ENCODE results near the gene NAA80. TPM values are rescaled to one million over a fixed set of nuclear protein-coding genes. Genes with fewer than 3 reads are reported as not detected.

The NAA80 gene
- total and polyA plus RNA-seq, 2 of the 13 experiments (the other 11 are each of a cell fraction or from before 2014, with no cell fraction given) = 3.4 to 8.7 TPM

- TF ChIP-seq, protein P1, sequence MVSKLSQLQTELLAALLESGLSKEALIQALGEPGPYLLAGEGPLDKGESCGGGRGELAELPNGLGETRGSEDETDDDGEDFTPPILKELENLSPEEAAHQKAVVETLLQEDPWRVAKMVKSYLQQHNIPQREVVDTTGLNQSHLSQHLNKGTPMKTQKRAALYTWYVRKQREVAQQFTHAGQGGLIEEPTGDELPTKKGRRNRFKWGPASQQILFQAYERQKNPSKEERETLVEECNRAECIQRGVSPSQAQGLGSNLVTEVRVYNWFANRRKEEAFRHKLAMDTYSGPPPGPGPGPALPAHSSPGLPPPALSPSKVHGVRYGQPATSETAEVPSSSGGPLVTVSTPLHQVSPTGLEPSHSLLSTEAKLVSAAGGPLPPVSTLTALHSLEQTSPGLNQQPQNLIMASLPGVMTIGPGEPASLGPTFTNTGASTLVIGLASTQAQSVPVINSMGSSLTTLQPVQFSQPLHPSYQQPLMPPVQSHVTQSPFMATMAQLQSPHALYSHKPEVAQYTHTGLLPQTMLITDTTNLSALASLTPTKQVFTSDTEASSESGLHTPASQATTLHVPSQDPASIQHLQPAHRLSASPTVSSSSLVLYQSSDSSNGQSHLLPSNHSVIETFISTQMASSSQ (IDR thresholded peaks at IDR 0.05; ENCODE audit: low read depth) = no peak; the same call in 1 of the 2 replicates
- TF ChIP-seq, protein P1 (CRISPR knock-in tag; IDR thresholded peaks at IDR 0.05; ENCODE audit: borderline replicate concordance) = peak; percentile 42; the same call in 1 of the 2 replicates
- no peak for TF ChIP-seq BCLAF1 (IDR thresholded peaks at IDR 0.05)
- TF ChIP-seq GPBP1L1 (CRISPR knock-in tag; IDR thresholded peaks at IDR 0.05) = no peak
- TF ChIP-seq, protein P2, sequence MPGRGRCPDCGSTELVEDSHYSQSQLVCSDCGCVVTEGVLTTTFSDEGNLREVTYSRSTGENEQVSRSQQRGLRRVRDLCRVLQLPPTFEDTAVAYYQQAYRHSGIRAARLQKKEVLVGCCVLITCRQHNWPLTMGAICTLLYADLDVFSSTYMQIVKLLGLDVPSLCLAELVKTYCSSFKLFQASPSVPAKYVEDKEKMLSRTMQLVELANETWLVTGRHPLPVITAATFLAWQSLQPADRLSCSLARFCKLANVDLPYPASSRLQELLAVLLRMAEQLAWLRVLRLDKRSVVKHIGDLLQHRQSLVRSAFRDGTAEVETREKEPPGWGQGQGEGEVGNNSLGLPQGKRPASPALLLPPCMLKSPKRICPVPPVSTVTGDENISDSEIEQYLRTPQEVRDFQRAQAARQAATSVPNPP (CRISPR knock-in tag; IDR thresholded peaks at IDR 0.05) = 0 out of 2 replicates have a peak, but pooled peaks have one; percentile 3
- peak; percentile 84 for TF ChIP-seq RXRA (CRISPR knock-in tag; IDR thresholded peaks at IDR 0.05)
- peak; percentile 63; the same call in 1 of the 2 replicates for TF ChIP-seq RNF2 (conservative IDR thresholded peaks at IDR 0.05; ENCODE audit: low read depth)
- TF ChIP-seq, protein P3, sequence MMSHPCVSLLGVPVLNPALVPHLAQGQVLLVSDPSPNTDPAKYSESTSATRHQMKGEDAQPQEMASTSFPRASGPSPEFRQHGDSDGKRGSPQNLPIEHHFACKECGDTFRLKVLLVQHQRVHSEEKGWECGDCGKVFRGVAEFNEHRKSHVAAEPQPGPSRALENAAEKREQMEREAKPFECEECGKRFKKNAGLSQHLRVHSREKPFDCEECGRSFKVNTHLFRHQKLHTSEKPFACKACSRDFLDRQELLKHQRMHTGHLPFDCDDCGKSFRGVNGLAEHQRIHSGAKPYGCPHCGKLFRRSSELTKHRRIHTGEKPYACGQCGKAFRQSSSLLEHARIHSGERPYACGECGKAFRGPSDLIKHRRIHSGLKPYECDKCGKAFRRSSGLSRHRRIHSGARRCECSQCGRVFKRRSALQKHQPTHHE (CRISPR knock-in tag; IDR thresholded peaks at IDR 0.05; ENCODE audit: borderline replicate concordance) = 0 out of 2 replicates have a peak, but pooled peaks have one; percentile 60
- TF ChIP-seq ZNF891 (CRISPR knock-in tag; IDR thresholded peaks at IDR 0.05) = peak; percentile 7; the same call in 1 of the 2 replicates
- TF ChIP-seq ZBTB20 (CRISPR knock-in tag; IDR thresholded peaks at IDR 0.05; ENCODE audit: borderline replicate concordance, low read depth) = peak; percentile 58; the same call in 1 of the 2 replicates
- no peak for TF ChIP-seq MTA1 (CRISPR knock-in tag; IDR thresholded peaks at IDR 0.05; ENCODE audit: borderline replicate concordance)
- TF ChIP-seq HIVEP1 (CRISPR knock-in tag; IDR thresholded peaks at IDR 0.05) = peak; percentile 24; the same call in 1 of the 2 replicates
- TF ChIP-seq KDM4B (CRISPR knock-in tag; IDR thresholded peaks at IDR 0.05) = 0 out of 2 replicates have a peak, but pooled peaks have one; percentile 12
- TF ChIP-seq, protein P4, sequence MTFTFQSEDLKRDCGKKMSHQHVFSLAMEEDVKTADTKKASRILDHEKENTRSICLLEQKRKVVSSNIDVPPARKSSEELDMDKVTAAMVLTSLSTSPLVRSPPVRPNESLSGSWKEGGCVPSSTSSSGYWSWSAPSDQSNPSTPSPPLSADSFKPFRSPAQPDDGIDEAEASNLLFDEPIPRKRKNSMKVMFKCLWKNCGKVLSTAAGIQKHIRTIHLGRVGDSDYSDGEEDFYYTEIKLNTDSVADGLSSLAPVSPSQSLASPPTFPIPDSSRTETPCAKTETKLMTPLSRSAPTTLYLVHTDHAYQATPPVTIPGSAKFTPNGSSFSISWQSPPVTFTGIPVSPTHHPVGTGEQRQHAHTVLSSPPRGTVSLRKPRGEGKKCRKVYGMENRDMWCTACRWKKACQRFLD (CRISPR knock-in tag; IDR thresholded peaks at IDR 0.05; ENCODE audit: borderline replicate concordance) = no peak
- TF ChIP-seq REPIN1 (CRISPR knock-in tag; IDR thresholded peaks at IDR 0.05; ENCODE audit: borderline replicate concordance, low read depth) = peak; percentile 48; the same call in 1 of the 2 replicates
Observed at GRCh38 chr3:50321336-50322114, 22.3 kb upstream of the NAA80 start (continued).
